Measurements from ENCODE around the gene RDH13.

- TF ChIP-seq CTCF (IDR thresholded peaks at IDR 0.05) (no peak), ZFX (IDR thresholded peaks at IDR 0.05; ENCODE audit: borderline replicate concordance) (no peak)
Observed at GRCh38 chr19:55071129-55071502, 8.2 kb upstream of the RDH13 start.
